H1 (cell line): Measurements from ENCODE around the gene PYGB. TPM values are rescaled to one million over a fixed set of nuclear protein-coding genes. Genes with fewer than 3 reads are reported as not detected.
A peak's percentile ranks its signal among the peaks of the same experiment; 100 is the strongest.

Experiments used
- CTCF ChIA-PET: fragments of 300-600 bp; sonication (Branson Sonifier 250); formaldehyde crosslinking; loops from one replicate; lab custom pipeline; 2021; ENCODE audit not compliant: partially characterized antibody; lab: Charles Lee
- POLR2A ChIA-PET: fragments of 300-600 bp; sonication (Branson Sonifier 250); formaldehyde crosslinking; loops from one replicate; lab custom pipeline; 2021; ENCODE audit warnings: inconsistent platforms; ENCODE audit not compliant: partially characterized antibody; lab: Charles Lee
- DNase-seq, 2 experiments: peaks; one replicate each; pipeline versions ENCODE4 v3.0.0 to v3.0.0-alpha.2; 2010 to 2022; ENCODE audit warnings: low spot score in 2 of 2, low read depth in 1 of 2, mixed read lengths in 1 of 2
- FAIRE-seq: peaks from 2 replicates; lab custom pipeline; 2011; peaks lifted over from hg19 to GRCh38; lab: Jason Lieb, UNC
- H2AFZ ChIP-seq: 2 replicates; pipeline ENCODE4 v1.8.1; 2012; ENCODE audit warnings: low read length, inconsistent platforms
- H2AK5ac ChIP-seq: 2 replicates; pipeline ENCODE4 v1.6.1; 2013; ENCODE audit warnings: low read depth, low read length
- H2BK120ac ChIP-seq: replicated peaks from 2 replicates; pipeline ENCODE3; 2013; ENCODE audit warnings: low read depth, low read length, inconsistent platforms
- H2BK12ac ChIP-seq: 2 replicates; pipeline ENCODE4 v1.6.1; 2013; ENCODE audit warnings: low read depth, low read length
- H2BK15ac ChIP-seq: 2 replicates; pipeline ENCODE4 v1.6.1; 2013; ENCODE audit warnings: low read length
- H2BK20ac ChIP-seq: 2 replicates; pipeline ENCODE4 v1.6.1; 2013; ENCODE audit warnings: low read length
- H2BK5ac ChIP-seq: 2 replicates; pipeline ENCODE4 v1.6.1; 2013; ENCODE audit warnings: low read depth, low read length
- H3K14ac ChIP-seq: 2 replicates; pipeline ENCODE4 v1.6.1; 2013; ENCODE audit warnings: inconsistent platforms; ENCODE audit not compliant: insufficient read length
- H3K18ac ChIP-seq: 2 replicates; pipeline ENCODE4 v1.6.1; 2013; ENCODE audit warnings: low read length; ENCODE audit errors: extremely low read depth
- H3K23ac ChIP-seq: 2 replicates; pipeline ENCODE4 v1.6.1; 2013; ENCODE audit warnings: inconsistent platforms; ENCODE audit not compliant: insufficient read length
- H3K23me2 ChIP-seq: 2 replicates; pipeline ENCODE4 v1.6.1; 2013; ENCODE audit warnings: low read depth, low read length
- H3K27ac ChIP-seq: 2 replicates; pipeline ENCODE4 v1.6.1; 2011; ENCODE audit warnings: low read depth, low read length, inconsistent platforms
- H3K27me3 ChIP-seq, 4 experiments: replicated peaks in 1 of 4; 1 replicate in 1 of 4; 2 replicates in 3 of 4; pipeline versions ENCODE4 v1.6.1 to v1.8.1; 2011 to 2013; ENCODE audit warnings: low read length in 3 of 4, mild to moderate bottlenecking in 3 of 4, inconsistent platforms in 2 of 4, mixed read lengths in 2 of 4, moderate library complexity in 1 of 4; ENCODE audit not compliant: control insufficient read depth in 3 of 4, insufficient read depth in 3 of 4; ENCODE audit errors: extremely low read depth in 1 of 4
- H3K36me3 ChIP-seq, 4 experiments: 2 replicates each; pipeline versions ENCODE4 v1.6.1 to v1.8.1; 2011 to 2013; ENCODE audit warnings: mild to moderate bottlenecking in 4 of 4, low read length in 3 of 4, moderate library complexity in 2 of 4, control low read depth in 1 of 4, inconsistent platforms in 1 of 4; ENCODE audit not compliant: insufficient read depth in 4 of 4, control insufficient read depth in 2 of 4
- H3K4ac ChIP-seq: replicated peaks from 2 replicates; pipeline ENCODE3; 2013; ENCODE audit warnings: low read length, low read depth, mixed read lengths, inconsistent platforms; ENCODE audit not compliant: insufficient read length
- H3K4me1 ChIP-seq, 4 experiments: replicated peaks in 1 of 4; 1 replicate in 1 of 4; 2 replicates in 3 of 4; pipeline versions ENCODE4 v1.6.1 to v1.8.1; 2011 to 2013; ENCODE audit warnings: low read length in 3 of 4, inconsistent platforms in 2 of 4, mixed read lengths in 1 of 4; ENCODE audit not compliant: insufficient read depth in 4 of 4, control insufficient read depth in 3 of 4
- H3K4me2 ChIP-seq, 2 experiments: 2 replicates each; pipeline versions ENCODE4 v1.6.1 to v1.8.1; 2011 to 2013; ENCODE audit warnings: low read depth in 2 of 2, low read length in 2 of 2, control low read depth in 1 of 2, inconsistent platforms in 1 of 2, mild to moderate bottlenecking in 1 of 2; ENCODE audit not compliant: insufficient read depth in 1 of 2
- H3K4me3 ChIP-seq, 4 experiments: fragments of 200-600, 300-600 bp in 1 of 4; sonication (generic), shearing (Covaris generic), sonication (Bioruptor Twin) in 1 of 4; 2 replicates each; pipeline versions ENCODE4 v1.5.1 to v1.8.1; 2011 to 2016; ENCODE audit warnings: low read length in 4 of 4, low read depth in 3 of 4, control low read depth in 2 of 4, inconsistent platforms in 2 of 4, mild to moderate bottlenecking in 2 of 4, mixed read lengths in 1 of 4, moderate library complexity in 1 of 4; ENCODE audit not compliant: insufficient read depth in 2 of 4; ENCODE audit errors: extremely low read depth in 1 of 4
- H3K56ac ChIP-seq: replicated peaks from 2 replicates; pipeline ENCODE3; 2013; ENCODE audit warnings: low read depth, mild to moderate bottlenecking, mixed read lengths, low read length, inconsistent platforms; ENCODE audit not compliant: insufficient read length
- H3K79me1 ChIP-seq: 2 replicates; pipeline ENCODE4 v1.6.1; 2013; ENCODE audit warnings: low read depth, low read length, control low read depth
- H3K79me2 ChIP-seq, 2 experiments: 2 replicates each; pipeline versions ENCODE4 v1.6.1 to v1.8.1; 2012 to 2013; ENCODE audit warnings: low read length in 2 of 2, mild to moderate bottlenecking in 2 of 2, inconsistent platforms in 1 of 2; ENCODE audit not compliant: insufficient read depth in 2 of 2, control insufficient read depth in 1 of 2
- H3K9ac ChIP-seq, 4 experiments: replicated peaks in 1 of 4; 1 replicate in 1 of 4; 2 replicates in 3 of 4; pipeline versions ENCODE4 v1.6.1 to v1.8.1; 2011 to 2013; ENCODE audit warnings: low read depth in 3 of 4, low read length in 3 of 4, control low read depth in 2 of 4, mild to moderate bottlenecking in 2 of 4, moderate library complexity in 2 of 4, inconsistent platforms in 1 of 4; ENCODE audit errors: extremely low read depth in 1 of 4
- H3K9me3 ChIP-seq, 2 experiments: 2 replicates each; pipeline versions ENCODE4 v1.6.1 to v1.8.1; 2012 to 2013; ENCODE audit warnings: mild to moderate bottlenecking in 2 of 2, moderate library complexity in 2 of 2, control low read depth in 1 of 2, inconsistent platforms in 1 of 2, low read depth in 1 of 2, low read length in 1 of 2, mixed read lengths in 1 of 2; ENCODE audit not compliant: insufficient read depth in 2 of 2
- H4K20me1 ChIP-seq, 2 experiments: replicated peaks in 1 of 2; 2 replicates each; pipeline versions ENCODE3 to v1.8.1; 2011 to 2013; ENCODE audit warnings: inconsistent platforms in 2 of 2, low read length in 2 of 2, mild to moderate bottlenecking in 1 of 2; ENCODE audit not compliant: insufficient read depth in 2 of 2, control insufficient read depth in 1 of 2
- H4K5ac ChIP-seq: 2 replicates; pipeline ENCODE4 v1.6.1; 2013; ENCODE audit warnings: low read length, low read depth, mixed read lengths, inconsistent platforms; ENCODE audit not compliant: insufficient read length
- H4K8ac ChIP-seq: 2 replicates; pipeline ENCODE4 v1.8.0; 2013; ENCODE audit warnings: mild to moderate bottlenecking, moderate library complexity, low read length, inconsistent platforms; ENCODE audit not compliant: insufficient read depth; ENCODE audit errors: extremely low read depth
- H4K91ac ChIP-seq: replicated peaks from 2 replicates; pipeline ENCODE3; 2013; ENCODE audit warnings: low read length, mixed read lengths, inconsistent platforms; ENCODE audit not compliant: insufficient read length
- CBX5 ChIP-seq: fragments of 300-800, 300-1000 bp; sonication (generic); IDR thresholded peaks from 2 replicates; pipeline ENCODE4 v1.7.1; 2016; ENCODE audit warnings: antibody characterized with exemption, low read length, low read depth
- EZH2 ChIP-seq: fragments of 200-600 bp; sonication (generic); IDR thresholded peaks from 2 replicates; pipeline ENCODE4 v1.7.1; 2012; ENCODE audit warnings: low read depth, mild to moderate bottlenecking, moderate library complexity, low read length, inconsistent platforms; ENCODE audit not compliant: severe bottlenecking
- POLR2A ChIP-seq, 2 experiments: IDR thresholded peaks; 1 replicate in 1 of 2; 2 replicates in 1 of 2; pipeline ENCODE4 v1.6.1; 2011; ENCODE audit warnings: low read depth in 2 of 2, low read length in 2 of 2, mild to moderate bottlenecking in 2 of 2; ENCODE audit errors: control extremely low read depth in 1 of 2
- SP2 ChIP-seq: IDR thresholded peaks from 2 replicates; pipeline ENCODE4 v1.6.1; 2012; ENCODE audit warnings: mild to moderate bottlenecking, low read length, inconsistent platforms
- WGBS, 2 experiments: shearing (Covaris generic) in 1 of 2; methylation state at CpG; one replicate each; pipeline versions ENCODE4 v1.1.6 to v1.1.7; 2013 to 2015; ENCODE audit warnings: low lambda C conversion rate in 2 of 2, mixed read lengths in 2 of 2, inconsistent platforms in 1 of 2, low coverage in 1 of 2, missing lambda C conversion rate in 1 of 2; ENCODE audit not compliant: insufficient replicate concordance in 2 of 2, insufficient coverage in 1 of 2, insufficient read length in 1 of 2; ENCODE audit errors: extremely low coverage in 1 of 2, missing lambda C conversion rate in 1 of 2; 5-methylcytosine and 5-hydroxymethylcytosine counted together
- polyA plus RNA-seq, 7 experiments: library from polyadenylated mRNA; depleted of rRNA in 3 of 7; stranded (reverse) in 5 of 7; unstranded in 2 of 7; fragments of >200 nt in 5 of 7; fragments of 200-250 nt in 2 of 7; gene quantifications; 1 replicate in 5 of 7; 2 replicates in 1 of 7; 4 replicates in 1 of 7; pipeline versions ENCODE4 v1.2.1 to v1.2.3, GENCODE V29; 2011 to 2013; ENCODE audit warnings: missing spikeins in 2 of 7, mixed read lengths in 2 of 7
- total RNA-seq: library from RNA; stranded (reverse); fragmentation: NEBNext Ultra II Directional; extraction: Animal tissue kit (Norgen Biotek cat#: 25700); gene quantifications from 2 replicates; pipeline ENCODE4 v1.2.1, GENCODE V29; 2021
- TF ChIP-seq, protein P1 (sequence below), 3 experiments: IDR thresholded peaks; 1 replicate in 2 of 3; 2 replicates in 1 of 3; pipeline versions ENCODE4 v1.5.1 to v1.6.1; 2011; ENCODE audit warnings: low read length in 3 of 3, mild to moderate bottlenecking in 3 of 3, inconsistent platforms in 2 of 3, low read depth in 1 of 3, moderate library complexity in 1 of 3; ENCODE audit not compliant: insufficient read depth in 1 of 3; ENCODE audit errors: control extremely low read depth in 1 of 3

The PYGB gene
- total and polyA plus RNA-seq, 2 of the 8 experiments (the other 6 are each of a cell fraction or from before 2014, with no cell fraction given), result 26.6 to 56.0 TPM

DNA sequence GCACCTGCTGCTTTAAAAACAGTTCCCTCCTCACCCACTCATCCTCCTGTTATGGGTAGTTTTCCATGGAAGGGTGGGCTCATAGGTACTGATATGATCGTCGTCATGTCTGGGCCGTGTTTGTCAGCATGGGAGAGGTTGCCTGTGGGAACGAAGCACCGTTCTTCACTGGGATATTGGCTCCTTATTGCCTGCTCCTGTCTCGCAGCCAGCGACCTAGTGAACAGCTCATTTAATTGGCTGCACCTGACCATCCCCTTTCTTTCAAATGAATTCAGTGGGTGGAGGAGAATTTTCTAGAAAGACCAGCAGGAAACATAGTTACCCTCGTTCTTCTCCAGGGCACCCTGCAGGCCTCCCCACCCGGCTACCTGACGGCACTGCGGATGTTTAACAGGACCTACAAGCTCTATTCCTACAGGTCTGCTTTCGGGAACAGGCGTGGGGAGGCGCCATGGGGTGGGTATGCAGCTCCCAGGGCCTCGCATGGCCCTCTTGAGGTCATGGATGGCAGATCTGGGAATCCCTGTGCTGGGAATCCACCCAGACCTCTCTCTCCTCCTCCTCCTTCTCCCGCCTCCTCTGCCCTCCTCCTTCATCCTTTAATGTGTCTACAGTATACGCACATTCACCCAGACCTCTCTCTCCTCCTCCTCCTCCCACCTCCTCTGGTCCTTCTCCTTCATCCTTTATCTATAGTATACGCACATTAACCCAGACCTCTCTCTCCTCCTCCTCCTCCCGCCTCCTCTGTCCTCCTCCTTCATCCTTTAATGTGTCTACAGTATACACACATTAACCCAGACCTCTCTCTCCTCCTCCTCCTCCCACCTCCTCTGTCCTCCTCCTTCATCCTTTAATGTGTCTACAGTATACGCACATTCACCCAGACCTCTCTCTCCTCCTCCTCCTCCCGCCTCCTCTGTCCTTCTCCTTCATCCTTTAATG, 30.4 kb upstream of the PYGB start:
- TF ChIP-seq EZH2, result no peak
- TF ChIP-seq CBX5, result no peak
- TF ChIP-seq, protein P1, sequence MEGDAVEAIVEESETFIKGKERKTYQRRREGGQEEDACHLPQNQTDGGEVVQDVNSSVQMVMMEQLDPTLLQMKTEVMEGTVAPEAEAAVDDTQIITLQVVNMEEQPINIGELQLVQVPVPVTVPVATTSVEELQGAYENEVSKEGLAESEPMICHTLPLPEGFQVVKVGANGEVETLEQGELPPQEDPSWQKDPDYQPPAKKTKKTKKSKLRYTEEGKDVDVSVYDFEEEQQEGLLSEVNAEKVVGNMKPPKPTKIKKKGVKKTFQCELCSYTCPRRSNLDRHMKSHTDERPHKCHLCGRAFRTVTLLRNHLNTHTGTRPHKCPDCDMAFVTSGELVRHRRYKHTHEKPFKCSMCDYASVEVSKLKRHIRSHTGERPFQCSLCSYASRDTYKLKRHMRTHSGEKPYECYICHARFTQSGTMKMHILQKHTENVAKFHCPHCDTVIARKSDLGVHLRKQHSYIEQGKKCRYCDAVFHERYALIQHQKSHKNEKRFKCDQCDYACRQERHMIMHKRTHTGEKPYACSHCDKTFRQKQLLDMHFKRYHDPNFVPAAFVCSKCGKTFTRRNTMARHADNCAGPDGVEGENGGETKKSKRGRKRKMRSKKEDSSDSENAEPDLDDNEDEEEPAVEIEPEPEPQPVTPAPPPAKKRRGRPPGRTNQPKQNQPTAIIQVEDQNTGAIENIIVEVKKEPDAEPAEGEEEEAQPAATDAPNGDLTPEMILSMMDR (IDR thresholded peaks at IDR 0.05; ENCODE audit: control extremely low read depth in 1 of 3, insufficient read depth in 1 of 3, low read depth in 1 of 3, low read length in 3 of 3), result peak in 1 of 3 experiments; percentile 16; a peak in 1 of 4 replicates
- TF ChIP-seq POLR2A (IDR thresholded peaks at IDR 0.05; ENCODE audit: control extremely low read depth in 1 of 2, low read depth in 2 of 2, low read length in 2 of 2), result no peak
- TF ChIP-seq SP2, result no peak
- H3K36me3 ChIP-seq, result peaks cover 0 to 5% (median 2%) of the 10 kb centered on the region in 4 experiments; a peak in 2 of 8 replicates
- no peaks in the 10 kb centered on the region for H3K27me3 ChIP-seq
- H3K4me1 ChIP-seq, result peaks cover 0 to under 1% (median 0%) of the 10 kb centered on the region in 4 experiments; a peak in 1 of 7 replicates
- no peak overlapping the region for H2BK12ac ChIP-seq
- peaks cover 2 to 4% of the 10 kb centered on the region in 2 experiments for H4K20me1 ChIP-seq
- no peak overlapping the region for H4K5ac ChIP-seq
- no peak overlapping the region for H2BK15ac ChIP-seq
- no peak overlapping the region for H2BK5ac ChIP-seq
- no peak overlapping the region for H2BK120ac ChIP-seq
- no peak overlapping the region for H3K56ac ChIP-seq
- H3K79me1 ChIP-seq, result no peaks in the 10 kb centered on the region
- H3K27ac ChIP-seq, result no peak overlapping the region
- no peaks in the 10 kb centered on the region for H3K79me2 ChIP-seq
- no peak overlapping the region for H3K4ac ChIP-seq
- no peak overlapping the region for H3K4me3 ChIP-seq
- CTCF ChIA-PET, result interaction anchor here (1.0 to 1.8 kb wide), 3 partner anchors 11 to 29 kb away, joined by 3 to 5 read pairs (median 3); no protein-coding TSS in a partner anchor
- no peak overlapping the region for H2AK5ac ChIP-seq
- no peaks in the 10 kb centered on the region for H3K23me2 ChIP-seq
- no peak overlapping the region for H3K23ac ChIP-seq
- H3K18ac ChIP-seq, result no peak overlapping the region
- WGBS, 2 experiments, result 90% methylated on average over 21 of the region's 21 CpGs; no CpG with 5 or more reads in 1 of the 2 experiments
- no peak overlapping the region for H2AFZ ChIP-seq
- no peak overlapping the region for H3K14ac ChIP-seq
- FAIRE-seq (no peak), DNase-seq (no peak)
- H4K91ac ChIP-seq, result no peak overlapping the region
- no peak overlapping the region for H2BK20ac ChIP-seq
- no peaks in the 10 kb centered on the region for H3K9me3 ChIP-seq
- H3K9ac ChIP-seq, result no peak overlapping the region
- POLR2A ChIA-PET, result no interaction called here
- H4K8ac ChIP-seq, result no peak overlapping the region
- no peak overlapping the region for H3K4me2 ChIP-seq
